Stomach (tissue), 4 donors: Measurements from ENCODE around the gene ACTL8.

Experiments used
- POLR2A ChIP-seq, 4 donors: fragments of 450-650 bp; IDR thresholded peaks; one replicate each; pipeline ENCODE4 v1.6.1; 2016; ENCODE audit warnings: antibody characterized with exemption in 4 of 4, control low read depth in 2 of 4, mild to moderate bottlenecking in 1 of 4, moderate library complexity in 1 of 4
- POLR2AphosphoS5 ChIP-seq, 3 donors: sonication (generic); formaldehyde crosslinking; IDR thresholded peaks; one replicate each; pipeline ENCODE4 v1.6.1; 2016; ENCODE audit warnings: antibody characterized with exemption in 3 of 3
- TF ChIP-seq, protein P1 (sequence below), 7 experiments: fragments of 450-650 bp in 4 of 7; fragments of 200-600 bp in 3 of 7; sonication (generic) in 3 of 7; IDR thresholded peaks; one replicate each; pipeline ENCODE4 v1.5.1; 2016 to 2019; ENCODE audit warnings: antibody characterized with exemption in 7 of 7, control low read depth in 2 of 7, mild to moderate bottlenecking in 1 of 7

DNA sequence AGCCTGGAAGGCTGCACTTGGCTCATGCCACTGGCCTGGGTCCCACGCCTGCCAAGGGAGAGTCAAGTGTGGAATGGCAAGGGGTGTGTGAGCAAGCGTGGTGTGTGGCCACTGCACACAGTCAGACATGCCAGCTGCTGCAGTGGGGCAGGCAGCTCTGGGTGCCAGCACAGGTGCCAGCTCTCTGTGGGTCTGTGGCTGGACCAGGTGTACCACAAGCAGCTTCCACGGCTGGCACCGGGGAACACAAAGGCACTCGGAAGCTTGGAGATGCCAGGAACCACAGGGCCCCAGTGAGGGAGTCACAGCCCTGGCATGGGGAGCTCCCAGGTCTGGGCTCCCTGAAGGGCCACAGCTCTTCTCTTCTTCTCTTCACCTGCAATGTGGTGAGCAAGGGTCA lies 34.8 kb downstream of the ACTL8 start:
- TF ChIP-seq POLR2AphosphoS5 (IDR thresholded peaks at IDR 0.05) (no peak), POLR2A (IDR thresholded peaks at IDR 0.05) (no peak)
- TF ChIP-seq, protein P1, sequence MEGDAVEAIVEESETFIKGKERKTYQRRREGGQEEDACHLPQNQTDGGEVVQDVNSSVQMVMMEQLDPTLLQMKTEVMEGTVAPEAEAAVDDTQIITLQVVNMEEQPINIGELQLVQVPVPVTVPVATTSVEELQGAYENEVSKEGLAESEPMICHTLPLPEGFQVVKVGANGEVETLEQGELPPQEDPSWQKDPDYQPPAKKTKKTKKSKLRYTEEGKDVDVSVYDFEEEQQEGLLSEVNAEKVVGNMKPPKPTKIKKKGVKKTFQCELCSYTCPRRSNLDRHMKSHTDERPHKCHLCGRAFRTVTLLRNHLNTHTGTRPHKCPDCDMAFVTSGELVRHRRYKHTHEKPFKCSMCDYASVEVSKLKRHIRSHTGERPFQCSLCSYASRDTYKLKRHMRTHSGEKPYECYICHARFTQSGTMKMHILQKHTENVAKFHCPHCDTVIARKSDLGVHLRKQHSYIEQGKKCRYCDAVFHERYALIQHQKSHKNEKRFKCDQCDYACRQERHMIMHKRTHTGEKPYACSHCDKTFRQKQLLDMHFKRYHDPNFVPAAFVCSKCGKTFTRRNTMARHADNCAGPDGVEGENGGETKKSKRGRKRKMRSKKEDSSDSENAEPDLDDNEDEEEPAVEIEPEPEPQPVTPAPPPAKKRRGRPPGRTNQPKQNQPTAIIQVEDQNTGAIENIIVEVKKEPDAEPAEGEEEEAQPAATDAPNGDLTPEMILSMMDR (IDR thresholded peaks at IDR 0.05) = no peak
